Astrocyte (in vitro differentiated cells and primary cell): ENCODE measurements around the gene CCDC142. TPM values are rescaled to one million over a fixed set of nuclear protein-coding genes. Genes with fewer than 3 reads are reported as not detected.

ENCODE experiments used
- DNase-seq: peaks from one replicate; pipeline ENCODE4 v3.0.0-alpha.2; 2010; ENCODE audit warnings: low read depth
- FAIRE-seq: peaks from 2 replicates; lab custom pipeline; 2011; peaks lifted over from hg19 to GRCh38; lab: Jason Lieb, UNC
- H2AFZ ChIP-seq: 2 replicates; pipeline ENCODE4 v1.6.0; 2012; ENCODE audit warnings: low read depth, low read length, inconsistent platforms
- H3K27ac ChIP-seq: 2 replicates; pipeline ENCODE4 v1.5.1; 2011; ENCODE audit warnings: low read depth, low read length, inconsistent platforms
- H3K27me3 ChIP-seq: 2 replicates; pipeline ENCODE4 v1.6.0; 2011; ENCODE audit warnings: low read length, inconsistent platforms; ENCODE audit not compliant: insufficient read depth
- H3K36me3 ChIP-seq: 2 replicates; pipeline ENCODE4 v1.5.1; 2011; ENCODE audit warnings: low read length, inconsistent platforms; ENCODE audit not compliant: insufficient read depth
- H3K4me1 ChIP-seq: 2 replicates; pipeline ENCODE4 v1.5.1; 2011; ENCODE audit warnings: low read length, inconsistent platforms; ENCODE audit not compliant: insufficient read depth
- H3K4me2 ChIP-seq: 2 replicates; pipeline ENCODE4 v1.6.0; 2012; ENCODE audit warnings: low read length, inconsistent platforms
- H3K4me3 ChIP-seq: 2 replicates; pipeline ENCODE4 v1.5.1; 2011; ENCODE audit warnings: low read depth, mild to moderate bottlenecking, low read length, inconsistent platforms; ENCODE audit not compliant: insufficient read depth
- H3K79me2 ChIP-seq: 2 replicates; pipeline ENCODE4 v1.6.0; 2012; ENCODE audit warnings: mild to moderate bottlenecking, low read length, inconsistent platforms; ENCODE audit not compliant: insufficient read depth
- H3K9ac ChIP-seq: 2 replicates; pipeline ENCODE4 v1.6.0; 2012; ENCODE audit warnings: mild to moderate bottlenecking, low read length, inconsistent platforms
- H3K9me3 ChIP-seq: 2 replicates; pipeline ENCODE4 v1.5.1; 2012; ENCODE audit warnings: low read depth, mild to moderate bottlenecking, low read length, inconsistent platforms; ENCODE audit not compliant: insufficient read depth
- H4K20me1 ChIP-seq: 2 replicates; pipeline ENCODE4 v1.6.0; 2012; ENCODE audit warnings: low read length, inconsistent platforms; ENCODE audit not compliant: insufficient read depth
- H3K27ac Mint-ChIP-seq: one replicate; pipeline ENCODE4 v1.8.0; 2021; ENCODE audit warnings: mild to moderate bottlenecking, mixed read lengths; ENCODE audit not compliant: unreplicated experiment
- H3K27me3 Mint-ChIP-seq: one replicate; pipeline ENCODE4 v1.8.0; 2021; ENCODE audit warnings: low read depth, mixed read lengths; ENCODE audit not compliant: unreplicated experiment
- H3K36me3 Mint-ChIP-seq: one replicate; pipeline ENCODE4 v1.8.0; 2021; ENCODE audit warnings: low read depth, mixed read lengths; ENCODE audit not compliant: unreplicated experiment
- H3K4me1 Mint-ChIP-seq: one replicate; pipeline ENCODE4 v1.8.0; 2021; ENCODE audit warnings: low read depth, mixed read lengths; ENCODE audit not compliant: unreplicated experiment
- H3K4me3 Mint-ChIP-seq: one replicate; pipeline ENCODE4 v1.8.0; 2021; ENCODE audit warnings: mild to moderate bottlenecking, moderate library complexity, mixed read lengths; ENCODE audit not compliant: unreplicated experiment
- H3K9me3 Mint-ChIP-seq: one replicate; pipeline ENCODE4 v1.8.0; 2021; ENCODE audit warnings: mild to moderate bottlenecking, mixed read lengths; ENCODE audit not compliant: unreplicated experiment
- EZH2 ChIP-seq: IDR thresholded peaks from 2 replicates; pipeline ENCODE4 v1.6.1; 2012; ENCODE audit warnings: mild to moderate bottlenecking, low read length, inconsistent platforms; ENCODE audit not compliant: insufficient read depth
- total RNA-seq: library from RNA; stranded (reverse); gene quantifications from 2 replicates; pipeline ENCODE4 v1.2.1, GENCODE V29; 2021
- TF ChIP-seq, protein P1 (sequence below): IDR thresholded peaks from 2 replicates; pipeline ENCODE4 v1.5.1; 2011; ENCODE audit warnings: low read depth, mild to moderate bottlenecking, inconsistent platforms, low read length, moderate library complexity; ENCODE audit not compliant: insufficient read depth

Gene CCDC142
- total RNA-seq, 1 donor from 2014 or later = 11.2 TPM

DNA sequence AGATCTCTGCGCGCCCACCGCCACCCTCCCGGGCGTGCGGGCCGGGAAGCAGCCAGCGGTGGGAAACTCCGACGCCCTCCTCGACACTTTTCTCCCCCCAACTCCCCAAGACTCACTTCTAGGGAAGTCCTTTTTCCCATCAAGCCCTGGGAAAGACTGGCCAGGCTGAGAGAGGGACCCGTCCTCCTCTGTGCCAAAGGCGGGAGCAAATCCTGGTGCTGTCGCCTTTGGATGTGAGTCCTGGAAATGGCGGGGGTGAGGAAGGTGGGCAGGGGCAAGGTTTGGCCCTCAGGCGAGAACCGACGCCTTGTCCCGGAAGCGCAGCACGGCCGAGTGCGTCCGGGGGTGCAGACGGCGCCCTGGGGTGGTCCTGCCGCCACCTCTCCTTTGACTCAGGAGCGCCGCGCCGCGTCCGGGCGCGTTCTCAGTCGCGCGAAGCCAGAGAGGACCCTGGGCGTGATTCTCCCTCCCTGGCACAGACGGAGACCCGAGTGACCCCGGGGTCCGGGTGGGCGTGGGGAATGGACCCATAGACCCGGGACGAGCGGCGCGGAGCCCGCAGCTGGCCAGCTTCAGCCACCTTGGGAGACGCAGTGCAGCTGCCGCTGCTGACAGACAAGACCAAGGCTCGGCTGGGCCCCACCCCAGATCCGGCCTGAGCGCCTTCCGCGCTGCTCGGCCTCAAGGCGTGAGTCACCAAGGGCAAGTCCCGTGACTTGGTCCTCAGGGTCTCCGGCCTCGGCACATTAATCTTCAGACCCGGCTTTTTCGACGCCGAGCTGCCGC lies 20.1 kb upstream of the CCDC142 start:
- Histone ChIP-seq H3K4me1 (peaks cover 52% of the 10 kb centered on the region), H3K27me3 (peaks cover 32% of the 10 kb centered on the region)

DNA sequence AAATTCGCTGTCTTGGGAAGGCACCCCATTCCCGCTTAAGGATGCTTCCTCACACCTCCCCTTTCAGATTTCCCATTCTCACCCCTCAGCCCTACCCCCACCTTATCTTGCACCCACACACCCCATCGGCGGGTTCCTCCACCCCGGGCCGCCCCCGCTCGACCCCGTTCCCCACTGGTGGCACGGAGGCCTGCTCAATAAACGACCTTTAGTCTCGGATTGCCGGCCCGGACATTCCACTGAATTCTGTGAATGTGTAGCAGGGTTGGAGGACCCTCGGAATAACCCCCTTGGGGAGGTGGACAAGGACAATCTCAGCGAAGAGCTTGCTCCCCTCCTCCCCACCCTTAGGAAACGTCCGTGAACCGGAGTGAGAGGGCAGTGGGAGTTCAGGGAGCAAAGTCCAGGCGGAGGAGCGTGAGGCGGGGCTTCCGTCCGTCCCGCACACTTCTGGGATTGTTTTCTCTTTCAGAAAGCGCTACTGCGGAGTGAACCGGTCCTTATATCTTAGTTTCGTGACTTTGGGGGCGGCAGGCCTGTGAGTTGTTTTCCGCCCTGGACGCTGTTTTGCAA lies 19.4 kb upstream of the CCDC142 start:
- peaks cover 4% of the 10 kb centered on the region for H3K36me3 ChIP-seq
- peak overlapping the region; percentile 93 for H3K4me2 ChIP-seq
- peaks cover 7% of the 10 kb centered on the region for H4K20me1 ChIP-seq
- H3K4me3 ChIP-seq = peak overlapping the region; percentile 61
- peaks cover 39% of the 10 kb centered on the region for H3K27me3 ChIP-seq
- peak overlapping the region; percentile 86 for H2AFZ ChIP-seq
- H3K4me1 ChIP-seq = peaks cover 58% of the 10 kb centered on the region
- no peak overlapping the region for H3K27ac ChIP-seq
- FAIRE-seq (no peak), DNase-seq (no peak)
- Mint-ChIP-seq H3K4me3 (peak overlapping the region; percentile 83), H3K27ac (no peak overlapping the region), H3K4me1 (peaks cover 29% of the 10 kb centered on the region), H3K36me3 (peaks cover 12% of the 10 kb centered on the region), H3K9me3 (no peaks in the 10 kb centered on the region), H3K27me3 (peaks cover 51% of the 10 kb centered on the region)
- no peak for TF ChIP-seq EZH2
- TF ChIP-seq, protein P1, sequence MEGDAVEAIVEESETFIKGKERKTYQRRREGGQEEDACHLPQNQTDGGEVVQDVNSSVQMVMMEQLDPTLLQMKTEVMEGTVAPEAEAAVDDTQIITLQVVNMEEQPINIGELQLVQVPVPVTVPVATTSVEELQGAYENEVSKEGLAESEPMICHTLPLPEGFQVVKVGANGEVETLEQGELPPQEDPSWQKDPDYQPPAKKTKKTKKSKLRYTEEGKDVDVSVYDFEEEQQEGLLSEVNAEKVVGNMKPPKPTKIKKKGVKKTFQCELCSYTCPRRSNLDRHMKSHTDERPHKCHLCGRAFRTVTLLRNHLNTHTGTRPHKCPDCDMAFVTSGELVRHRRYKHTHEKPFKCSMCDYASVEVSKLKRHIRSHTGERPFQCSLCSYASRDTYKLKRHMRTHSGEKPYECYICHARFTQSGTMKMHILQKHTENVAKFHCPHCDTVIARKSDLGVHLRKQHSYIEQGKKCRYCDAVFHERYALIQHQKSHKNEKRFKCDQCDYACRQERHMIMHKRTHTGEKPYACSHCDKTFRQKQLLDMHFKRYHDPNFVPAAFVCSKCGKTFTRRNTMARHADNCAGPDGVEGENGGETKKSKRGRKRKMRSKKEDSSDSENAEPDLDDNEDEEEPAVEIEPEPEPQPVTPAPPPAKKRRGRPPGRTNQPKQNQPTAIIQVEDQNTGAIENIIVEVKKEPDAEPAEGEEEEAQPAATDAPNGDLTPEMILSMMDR = no peak
- no peaks in the 10 kb centered on the region for H3K9me3 ChIP-seq
- H3K9ac ChIP-seq = peak overlapping the region; percentile 83
- peaks cover 24% of the 10 kb centered on the region for H3K79me2 ChIP-seq

More for the DNA sequence above, 20.1 kb upstream of the CCDC142 start:
- Mint-ChIP-seq H3K4me3 (peak overlapping the region; percentile 83), H3K27me3 (peaks cover 45% of the 10 kb centered on the region), H3K9me3 (no peaks in the 10 kb centered on the region), H3K36me3 (peaks cover 12% of the 10 kb centered on the region), H3K27ac (peak overlapping the region; percentile 41), H3K4me1 (peaks cover 26% of the 10 kb centered on the region)
- peak overlapping the region; percentile 83 for H3K9ac ChIP-seq
- H3K36me3 ChIP-seq = peaks cover 4% of the 10 kb centered on the region
- peak overlapping the region; percentile 86 for H2AFZ ChIP-seq
- H3K4me3 ChIP-seq = peak overlapping the region; percentile 61
- H3K4me2 ChIP-seq = peak overlapping the region; percentile 93
- no peak for TF ChIP-seq EZH2
- TF ChIP-seq, protein P1 = no peak
- DNase-seq (peak; percentile 67), FAIRE-seq (no peak)
- H3K79me2 ChIP-seq = peaks cover 24% of the 10 kb centered on the region
- H3K27ac ChIP-seq = peak overlapping the region; percentile 76
- peaks cover 7% of the 10 kb centered on the region for H4K20me1 ChIP-seq
- no peaks in the 10 kb centered on the region for H3K9me3 ChIP-seq
